Activated T-cell treated with anti-CD3 and anti-CD28 coated beads, Interleukin-2, amount 50 U/mL, for 24 hours (primary cell): ENCODE data around the gene RLBP1.
"Not testable (repeated sequence)": the region's sequence is repeated elsewhere in the genome, so short reads cannot be mapped to it uniquely, and the experiment has no call there.

Experiments
- DNase-seq: peaks from one replicate; pipeline ENCODE4 v3.0.0-alpha.2; 2020
- H3K27ac Mint-ChIP-seq: 2 replicates; pipeline ENCODE4 v1.8.0; 2020; ENCODE audit warnings: mild to moderate bottlenecking, mixed read lengths
- H3K27me3 Mint-ChIP-seq: 2 replicates; pipeline ENCODE4 v1.8.0; 2020; ENCODE audit warnings: mixed read lengths
- H3K36me3 Mint-ChIP-seq: 2 replicates; pipeline ENCODE4 v1.8.0; 2020; ENCODE audit warnings: low read depth, mixed read lengths
- H3K4me1 Mint-ChIP-seq: 2 replicates; pipeline ENCODE4 v1.8.0; 2020; ENCODE audit warnings: low read depth, mixed read lengths
- H3K4me3 Mint-ChIP-seq: 2 replicates; pipeline ENCODE4 v1.8.0; 2020; ENCODE audit warnings: mild to moderate bottlenecking, moderate library complexity, mixed read lengths
- H3K9me3 Mint-ChIP-seq: 2 replicates; pipeline ENCODE4 v1.8.0; 2020; ENCODE audit warnings: mixed read lengths

The RLBP1 gene

GRCh38 chr15:89221543-89221942, at the start of gene RLBP1:
TSS of gene RLBP1 (minus strand) at chr15:89221579. CDS start at chr15:89218975, 2,604 bp downstream.
- no peak within 1 kb of the TSS for H3K27ac Mint-ChIP-seq
- H3K27me3 Mint-ChIP-seq = no peaks in the 10 kb centered on the region
- H3K9me3 Mint-ChIP-seq = no peaks in the 10 kb centered on the region
- DNase-seq = no peak
- H3K4me3 Mint-ChIP-seq = no peak within 1 kb of the TSS
- no peaks in the 10 kb centered on the region for H3K36me3 Mint-ChIP-seq
- peaks cover 4% of the 10 kb centered on the region for H3K4me1 Mint-ChIP-seq

GRCh38 chr15:89250142-89250541, 28.8 kb upstream of the RLBP1 start:
- H3K36me3 Mint-ChIP-seq = peaks cover 89% of the 10 kb centered on the region
- H3K4me3 Mint-ChIP-seq, H3K27me3 Mint-ChIP-seq, H3K27ac Mint-ChIP-seq, DNase-seq, H3K9me3 Mint-ChIP-seq: not testable (repeated sequence)
- H3K4me1 Mint-ChIP-seq = peaks cover 25% of the 10 kb centered on the region

GRCh38 chr15:89248584-89248983, 27.2 kb upstream of the RLBP1 start:
- Mint-ChIP-seq H3K9me3 (no peaks in the 10 kb centered on the region), H3K27me3 (no peaks in the 10 kb centered on the region), H3K27ac (no peak overlapping the region), H3K4me3 (no peak overlapping the region), H3K36me3 (peaks cover 93% of the 10 kb centered on the region), H3K4me1 (peaks cover 30% of the 10 kb centered on the region)
- no peak for DNase-seq

- Mint-ChIP-seq H3K9me3 (no peaks in the 10 kb centered on the region), H3K36me3 (peaks cover 82% of the 10 kb centered on the region), H3K27me3 (no peaks in the 10 kb centered on the region), H3K4me3 (no peak overlapping the region), H3K27ac (no peak overlapping the region), H3K4me1 (peaks cover 38% of the 10 kb centered on the region)
- no peak for DNase-seq
Measured at GRCh38 chr15:89247446-89247845, 26.1 kb upstream of the RLBP1 start.

- peak overlapping the region; percentile 92 for H3K4me3 Mint-ChIP-seq
- H3K36me3 Mint-ChIP-seq = peaks cover 55% of the 10 kb centered on the region
- H3K9me3 Mint-ChIP-seq = no peaks in the 10 kb centered on the region
- peak overlapping the region; percentile 96 for H3K27ac Mint-ChIP-seq
- no peak for DNase-seq
- H3K4me1 Mint-ChIP-seq = peaks cover 37% of the 10 kb centered on the region
- H3K27me3 Mint-ChIP-seq = no peaks in the 10 kb centered on the region
Measured at GRCh38 chr15:89244574-89244903, 23.2 kb upstream of the RLBP1 start.

- H3K4me3 Mint-ChIP-seq = peak within 1 kb of the TSS; percentile 92
- DNase-seq = peak; percentile 99
- peak within 1 kb of the TSS; percentile 96 for H3K27ac Mint-ChIP-seq
- peaks cover 49% of the 10 kb centered on the region for H3K36me3 Mint-ChIP-seq
- no peaks in the 10 kb centered on the region for H3K9me3 Mint-ChIP-seq
- peaks cover 34% of the 10 kb centered on the region for H3K4me1 Mint-ChIP-seq
- no peaks in the 10 kb centered on the region for H3K27me3 Mint-ChIP-seq
Measured at GRCh38 chr15:89243691-89244573, 22.6 kb upstream of the RLBP1 start, which contains the start of gene FANCI. TSS of gene FANCI (plus strand) at chr15:89243979. CDS start at chr15:89247648, 3,669 bp downstream.

GRCh38 chr15:89243046-89243690, 21.8 kb upstream of the RLBP1 start:
- H3K36me3 Mint-ChIP-seq = peaks cover 42% of the 10 kb centered on the region
- DNase-seq = no peak
- no peaks in the 10 kb centered on the region for H3K27me3 Mint-ChIP-seq
- no peaks in the 10 kb centered on the region for H3K9me3 Mint-ChIP-seq
- H3K27ac Mint-ChIP-seq = peak overlapping the region; percentile 96
- H3K4me3 Mint-ChIP-seq = peak overlapping the region; percentile 92
- H3K4me1 Mint-ChIP-seq = peaks cover 34% of the 10 kb centered on the region

- H3K4me3 Mint-ChIP-seq, H3K27ac Mint-ChIP-seq, H3K27me3 Mint-ChIP-seq, H3K9me3 Mint-ChIP-seq, DNase-seq: not testable (repeated sequence)
- Mint-ChIP-seq H3K4me1 (peaks cover 13% of the 10 kb centered on the region), H3K36me3 (peaks cover 14% of the 10 kb centered on the region)
Measured at GRCh38 chr15:89239883-89240810, 18.8 kb upstream of the RLBP1 start.

GRCh38 chr15:89231832-89232231, 10.5 kb upstream of the RLBP1 start:
- peaks cover 17% of the 10 kb centered on the region for H3K27me3 Mint-ChIP-seq
- no peaks in the 10 kb centered on the region for H3K4me1 Mint-ChIP-seq

GRCh38 chr15:89230277-89230676, 8.9 kb upstream of the RLBP1 start:
- Mint-ChIP-seq H3K4me1 (no peaks in the 10 kb centered on the region), H3K36me3 (no peaks in the 10 kb centered on the region), H3K9me3 (no peaks in the 10 kb centered on the region), H3K27ac (no peak overlapping the region), H3K4me3 (no peak overlapping the region), H3K27me3 (peaks cover 13% of the 10 kb centered on the region)
- no peak for DNase-seq

More at GRCh38 chr15:89231832-89232231, 10.5 kb upstream of the RLBP1 start:
- no peaks in the 10 kb centered on the region for H3K36me3 Mint-ChIP-seq
- H3K4me3 Mint-ChIP-seq = no peak overlapping the region
- no peak for DNase-seq
- H3K9me3 Mint-ChIP-seq = no peaks in the 10 kb centered on the region
- H3K27ac Mint-ChIP-seq = no peak overlapping the region

GRCh38 chr15:89227425-89227824, 6.0 kb upstream of the RLBP1 start:
- H3K4me3 Mint-ChIP-seq = no peak overlapping the region
- DNase-seq = no peak
- H3K36me3 Mint-ChIP-seq = no peaks in the 10 kb centered on the region
- H3K9me3 Mint-ChIP-seq = no peaks in the 10 kb centered on the region
- H3K4me1 Mint-ChIP-seq = no peaks in the 10 kb centered on the region
- H3K27ac Mint-ChIP-seq = no peak overlapping the region
- peaks cover 6% of the 10 kb centered on the region for H3K27me3 Mint-ChIP-seq

- no peak overlapping the region for H3K4me3 Mint-ChIP-seq
- DNase-seq = no peak
- H3K36me3 Mint-ChIP-seq = no peaks in the 10 kb centered on the region
Measured at GRCh38 chr15:89226359-89227221, 5.2 kb upstream of the RLBP1 start.

GRCh38 chr15:89225588-89225987, 4.2 kb upstream of the RLBP1 start:
- peaks cover 4% of the 10 kb centered on the region for H3K27me3 Mint-ChIP-seq
- no peak for DNase-seq
- no peaks in the 10 kb centered on the region for H3K36me3 Mint-ChIP-seq
- no peaks in the 10 kb centered on the region for H3K9me3 Mint-ChIP-seq
- no peak overlapping the region for H3K27ac Mint-ChIP-seq
- no peak overlapping the region for H3K4me3 Mint-ChIP-seq
- peaks cover 4% of the 10 kb centered on the region for H3K4me1 Mint-ChIP-seq

More at GRCh38 chr15:89226359-89227221, 5.2 kb upstream of the RLBP1 start:
- no peak overlapping the region for H3K27ac Mint-ChIP-seq
- H3K4me1 Mint-ChIP-seq = peaks cover 2% of the 10 kb centered on the region
- peaks cover 4% of the 10 kb centered on the region for H3K27me3 Mint-ChIP-seq
- no peaks in the 10 kb centered on the region for H3K9me3 Mint-ChIP-seq
